CD4-positive, alpha-beta memory T cell (primary cell): ENCODE data around the gene PTPN4. TPM values are rescaled to one million over a fixed set of nuclear protein-coding genes. Genes with fewer than 3 reads are reported as not detected.

ENCODE experiments used
- CTCF ChIA-PET: fragments of 350-600 bp; sonication (Branson Sonifier 250); formaldehyde crosslinking; loops from one replicate; lab custom pipeline; 2021; ENCODE audit warnings: inconsistent platforms; ENCODE audit not compliant: partially characterized antibody; lab: Charles Lee
- POLR2A ChIA-PET: fragments of 350-600 bp; sonication (Branson Sonifier 250); formaldehyde crosslinking; loops from one replicate; lab custom pipeline; 2021; ENCODE audit not compliant: partially characterized antibody; lab: Charles Lee
- DNase-seq, 5 donors: peaks; one replicate each; pipeline versions ENCODE4 v3.0.0 to v3.0.0-alpha.2; 2020 to 2022; ENCODE audit warnings: mixed read lengths in 1 of 5
- H3K27ac ChIP-seq: one replicate; pipeline ENCODE4 v1.7.0; 2013; ENCODE audit warnings: low read depth, low read length
- H3K27me3 ChIP-seq: 2 replicates; pipeline ENCODE4 v1.7.0; 2013; ENCODE audit warnings: mild to moderate bottlenecking, low read length, moderate library complexity; ENCODE audit not compliant: insufficient read depth
- H3K36me3 ChIP-seq: 2 replicates; pipeline ENCODE4 v1.7.0; 2013; ENCODE audit warnings: mild to moderate bottlenecking, low read length, moderate library complexity; ENCODE audit not compliant: insufficient read depth
- H3K4me1 ChIP-seq: 2 replicates; pipeline ENCODE4 v1.7.0; 2013; ENCODE audit warnings: mild to moderate bottlenecking, low read length, moderate library complexity; ENCODE audit not compliant: insufficient read depth
- H3K4me3 ChIP-seq, 2 donors: one replicate each; pipeline ENCODE4 v1.7.0; 2013; ENCODE audit warnings: low read length in 2 of 2, mild to moderate bottlenecking in 1 of 2
- H3K9me3 ChIP-seq, 2 donors: one replicate each; pipeline ENCODE4 v1.7.0; 2013; ENCODE audit warnings: low read length in 2 of 2, control low read depth in 1 of 2; ENCODE audit not compliant: control insufficient read depth in 1 of 2
- H3K27ac Mint-ChIP-seq, 7 donors: one replicate each; pipeline ENCODE4 v1.8.0; 2020 to 2021; ENCODE audit warnings: mixed read lengths in 7 of 7, mild to moderate bottlenecking in 6 of 7, inconsistent platforms in 3 of 7, moderate library complexity in 3 of 7
- H3K27me3 Mint-ChIP-seq, 2 donors: one replicate each; pipeline ENCODE4 v1.8.0; 2020 to 2021; ENCODE audit warnings: mixed read lengths in 2 of 2
- H3K36me3 Mint-ChIP-seq, 2 donors: one replicate each; pipeline ENCODE4 v1.8.0; 2020 to 2021; ENCODE audit warnings: mixed read lengths in 2 of 2, inconsistent platforms in 1 of 2, mild to moderate bottlenecking in 1 of 2
- H3K4me1 Mint-ChIP-seq, 4 donors: one replicate each; pipeline ENCODE4 v1.8.0; 2020 to 2021; ENCODE audit warnings: mixed read lengths in 4 of 4, mild to moderate bottlenecking in 1 of 4
- H3K4me3 Mint-ChIP-seq, 8 donors: one replicate each; pipeline ENCODE4 v1.8.0; 2020 to 2021; ENCODE audit warnings: mixed read lengths in 8 of 8, mild to moderate bottlenecking in 7 of 8, moderate library complexity in 6 of 8, inconsistent platforms in 3 of 8
- H3K9me3 Mint-ChIP-seq, 8 donors: one replicate each; pipeline ENCODE4 v1.8.0; 2020 to 2021; ENCODE audit warnings: mixed read lengths in 8 of 8, mild to moderate bottlenecking in 5 of 8, inconsistent platforms in 3 of 8, moderate library complexity in 1 of 8
- intact Hi-C: fragments of 100-400 bp; cut with micrococcal nuclease; formaldehyde crosslinking; loops from one replicate; pipeline ENCODE4 v1.15.1; 2023
- polyA plus RNA-seq, 2 donors: library from polyadenylated mRNA; unstranded; fragments of 300-500 nt; fragmentation: Illumina TruSeq; gene quantifications; one replicate each; pipeline ENCODE4 v1.2.3, GENCODE V29; 2021
- total RNA-seq, 2 experiments: library from RNA; stranded (reverse); gene quantifications; one replicate each; pipeline ENCODE4 v1.2.3, GENCODE V29; 2021

The PTPN4 gene
- total and polyA plus RNA-seq, 4 experiments from 2014 or later: 83.1 to 137 (median 92.9) TPM

GRCh38 chr2:119818792-119819191, 59.1 kb downstream of the PTPN4 start:
- Mint-ChIP-seq H3K27me3 (no peaks in the 10 kb centered on the region), H3K9me3 (peaks cover 0 to 15% (median 9%) of the 10 kb centered on the region in 8 donors), H3K4me3 (no peak overlapping the region), H3K27ac (peak overlapping the region in 4 of 7 donors; percentile 40 to 49 (median 48)), H3K36me3 (peaks cover 25 to 35% of the 10 kb centered on the region in 2 donors), H3K4me1 (peaks cover 36 to 58% (median 46%) of the 10 kb centered on the region in 4 donors)
- intact Hi-C loops: no loop called here
- ChIA-PET POLR2A (interaction anchor here (1.2 kb wide), 2 partner anchors 58 to 60 kb away, joined by 3 to 5 read pairs; partner anchors contain the start of gene PTPN4), CTCF (interaction anchor here (0.9 to 6.7 kb wide), 4 partner anchors 64 to 357 kb away, joined by 3 to 76 read pairs (median 4); no protein-coding TSS in a partner anchor)
- no peak for DNase-seq
- Histone ChIP-seq H3K4me1 (peaks cover 8% of the 10 kb centered on the region), H3K4me3 (no peak overlapping the region), H3K27ac (no peak overlapping the region), H3K27me3 (no peaks in the 10 kb centered on the region), H3K36me3 (no peaks in the 10 kb centered on the region), H3K9me3 (no peaks in the 10 kb centered on the region)

- ChIA-PET CTCF (interaction anchor here (1.1 to 6.7 kb wide), 2 partner anchors 60 to 65 kb away, joined by 4 to 76 read pairs; partner anchors contain the start of gene PTPN4), POLR2A (interaction anchor here (1.2 kb wide), 1 partner anchor 61 kb away, joined by 3 read pairs; the partner anchor contains the start of gene PTPN4)
- no peaks in the 10 kb centered on the region for H3K27me3 Mint-ChIP-seq
- Histone ChIP-seq H3K27ac (no peak overlapping the region), H3K9me3 (no peaks in the 10 kb centered on the region), H3K27me3 (no peaks in the 10 kb centered on the region), H3K36me3 (no peaks in the 10 kb centered on the region), H3K4me1 (peaks cover 10% of the 10 kb centered on the region), H3K4me3 (no peak overlapping the region)
- no peak overlapping the region for H3K4me3 Mint-ChIP-seq
- intact Hi-C loops: loop anchor here (10.0 kb wide), 1 partner anchor 495 kb away; no protein-coding TSS in a partner anchor
- peaks cover 25 to 34% of the 10 kb centered on the region in 2 donors for H3K36me3 Mint-ChIP-seq
- H3K4me1 Mint-ChIP-seq: peaks cover 39 to 57% (median 46%) of the 10 kb centered on the region in 4 donors
- H3K27ac Mint-ChIP-seq: peak overlapping the region in 3 of 7 donors; percentile 13 to 70 (median 67)
- no peak for DNase-seq
- peaks cover 0 to 15% (median 9%) of the 10 kb centered on the region in 8 donors for H3K9me3 Mint-ChIP-seq
These were observed 60.1 kb downstream of the PTPN4 start for GRCh38 chr2:119819846-119820245.

GRCh38 chr2:119820275-119820674, 60.6 kb downstream of the PTPN4 start:
- DNase-seq: no peak
- H3K36me3 ChIP-seq: no peaks in the 10 kb centered on the region
- POLR2A ChIA-PET: interaction anchor here (0.6 to 0.9 kb wide), 2 partner anchors 67 to 450 kb away, joined by 3 read pairs; no protein-coding TSS in a partner anchor
- H3K4me1 ChIP-seq: peaks cover 10% of the 10 kb centered on the region
- peaks cover 35 to 57% (median 44%) of the 10 kb centered on the region in 4 donors for H3K4me1 Mint-ChIP-seq
- H3K27ac ChIP-seq: no peak overlapping the region
- no peak overlapping the region for H3K4me3 ChIP-seq
- peaks cover 25 to 34% of the 10 kb centered on the region in 2 donors for H3K36me3 Mint-ChIP-seq
- H3K27me3 Mint-ChIP-seq: no peaks in the 10 kb centered on the region
- peak overlapping the region in 4 of 7 donors; percentile 13 to 70 (median 66) for H3K27ac Mint-ChIP-seq
- CTCF ChIA-PET: interaction anchor here (0.8 to 6.7 kb wide), 4 partner anchors 61 to 171 kb away, joined by 3 to 76 read pairs (median 4); partner anchors contain the start of gene PTPN4
- intact Hi-C loops: loop anchor here (10.0 kb wide), 1 partner anchor 495 kb away; no protein-coding TSS in a partner anchor
- no peak overlapping the region for H3K4me3 Mint-ChIP-seq
- no peaks in the 10 kb centered on the region for H3K9me3 ChIP-seq
- no peaks in the 10 kb centered on the region for H3K27me3 ChIP-seq
- peaks cover 0 to 15% (median 9%) of the 10 kb centered on the region in 8 donors for H3K9me3 Mint-ChIP-seq

- no peak overlapping the region for H3K4me3 ChIP-seq
- Mint-ChIP-seq H3K27ac (peak overlapping the region in 6 of 7 donors; percentile 20 to 73 (median 44)), H3K27me3 (no peaks in the 10 kb centered on the region), H3K9me3 (peaks cover 0 to 15% (median 9%) of the 10 kb centered on the region in 8 donors), H3K4me1 (peaks cover 39 to 63% (median 46%) of the 10 kb centered on the region in 4 donors), H3K36me3 (peaks cover 23 to 29% of the 10 kb centered on the region in 2 donors), H3K4me3 (peak overlapping the region in 1 of 8 donors; percentile 19)
- H3K4me1 ChIP-seq: peaks cover 10% of the 10 kb centered on the region
- intact Hi-C loops: loop anchor here (10.0 kb wide), 1 partner anchor 494 kb away; no protein-coding TSS in a partner anchor
- no peak overlapping the region for H3K27ac ChIP-seq
- no peaks in the 10 kb centered on the region for H3K27me3 ChIP-seq
- H3K9me3 ChIP-seq: no peaks in the 10 kb centered on the region
- no peak for DNase-seq
- ChIA-PET POLR2A (interaction anchor here (0.9 to 1.4 kb wide), 2 partner anchors 62 to 68 kb away, joined by 3 to 4 read pairs; partner anchors contain the start of gene PTPN4), CTCF (interaction anchor here (0.5 to 6.7 kb wide), 4 partner anchors 31 to 172 kb away, joined by 3 to 76 read pairs (median 4); no protein-coding TSS in a partner anchor)
- no peaks in the 10 kb centered on the region for H3K36me3 ChIP-seq
These were observed 61.5 kb downstream of the PTPN4 start for GRCh38 chr2:119821266-119821665.

- Mint-ChIP-seq H3K27me3 (no peaks in the 10 kb centered on the region), H3K4me1 (peaks cover 37 to 59% (median 48%) of the 10 kb centered on the region in 4 donors), H3K4me3 (peak overlapping the region in 2 of 8 donors; percentile 35 to 51), H3K9me3 (peaks cover 0 to 3% (median 0%) of the 10 kb centered on the region in 8 donors), H3K36me3 (peaks cover 5 to 6% of the 10 kb centered on the region in 2 donors), H3K27ac (peak overlapping the region; percentile 1 to 85 (median 26))
- intact Hi-C loops: loop anchor here (1.0 to 10.0 kb wide), 3 partner anchors 122 to 491 kb away; no protein-coding TSS in a partner anchor
- peaks cover 5% of the 10 kb centered on the region for H3K4me1 ChIP-seq
- no peaks in the 10 kb centered on the region for H3K9me3 ChIP-seq
- H3K27ac ChIP-seq: no peak overlapping the region
- H3K27me3 ChIP-seq: no peaks in the 10 kb centered on the region
- no peaks in the 10 kb centered on the region for H3K36me3 ChIP-seq
- CTCF ChIA-PET: interaction anchor here (0.6 to 6.7 kb wide), 12 partner anchors 8 to 119 kb away, joined by 3 to 76 read pairs (median 4); partner anchors contain the start of gene PTPN4
- DNase-seq: peak in 4 of 5 donors; percentile 22 to 36 (median 31)
- H3K4me3 ChIP-seq: no peak overlapping the region
- POLR2A ChIA-PET: interaction anchor here (0.8 to 1.2 kb wide), 3 partner anchors 64 to 353 kb away, joined by 3 to 4 read pairs (median 3); partner anchors contain the start of gene PTPN4
These were observed 64.1 kb downstream of the PTPN4 start for GRCh38 chr2:119823734-119824334.

GRCh38 chr2:119826370-119826961, 66.7 kb downstream of the PTPN4 start:
- no peak overlapping the region for H3K4me3 ChIP-seq
- Mint-ChIP-seq H3K4me1 (peaks cover 27 to 54% (median 44%) of the 10 kb centered on the region in 4 donors), H3K9me3 (peaks cover 0 to 18% (median 3%) of the 10 kb centered on the region in 8 donors), H3K27me3 (no peaks in the 10 kb centered on the region), H3K36me3 (peaks cover 17 to 22% of the 10 kb centered on the region in 2 donors), H3K4me3 (no peak overlapping the region), H3K27ac (peak overlapping the region in 2 of 7 donors; percentile 31 to 32)
- no peak overlapping the region for H3K27ac ChIP-seq
- no peaks in the 10 kb centered on the region for H3K36me3 ChIP-seq
- CTCF ChIA-PET: interaction anchor here (0.6 to 6.8 kb wide), 15 partner anchors 8 to 125 kb away, joined by 3 to 91 read pairs (median 4); partner anchors contain the start of gene PTPN4
- peaks cover 5% of the 10 kb centered on the region for H3K4me1 ChIP-seq
- H3K27me3 ChIP-seq: no peaks in the 10 kb centered on the region
- DNase-seq: peak in 4 of 5 donors; percentile 38 to 49 (median 41)
- intact Hi-C loops: loop anchor here (1.0 to 10.0 kb wide), 4 partner anchors 73 to 488 kb away; no protein-coding TSS in a partner anchor
- no peaks in the 10 kb centered on the region for H3K9me3 ChIP-seq
- POLR2A ChIA-PET: interaction anchor here (0.5 kb wide), 1 partner anchor 161 kb away, joined by 3 read pairs; no protein-coding TSS in a partner anchor
